ENCODE results near the gene PNPLA3.

Gene PNPLA3

GRCh38 chr22:43969021-43969878 lies 45.6 kb downstream of the PNPLA3 start:
- TF ChIP-seq TAF1 (IDR thresholded peaks at IDR 0.05; ENCODE audit: borderline replicate concordance, insufficient read depth, low read length) (no peak), POLR2AphosphoS5 (IDR thresholded peaks at IDR 0.05; ENCODE audit: low read depth, low read length) (no peak), SIN3A (IDR thresholded peaks at IDR 0.05; ENCODE audit: borderline replicate concordance, insufficient read depth, low read length) (no peak), REST (IDR thresholded peaks at IDR 0.05; ENCODE audit: insufficient read depth in 1 of 2, low read depth in 2 of 2, low read length in 2 of 2) (no peak), FOXP2 (optimal IDR thresholded peaks at IDR 0.05; ENCODE audit: borderline replicate concordance, extremely low read depth, extremely low read length, insufficient read depth) (no peak)

GRCh38 chr22:43969989-43970755 lies 46.6 kb downstream of the PNPLA3 start:
- TF ChIP-seq REST (IDR thresholded peaks at IDR 0.05; ENCODE audit: insufficient read depth in 1 of 2, low read depth in 2 of 2, low read length in 2 of 2) (no peak), TAF1 (IDR thresholded peaks at IDR 0.05; ENCODE audit: borderline replicate concordance, insufficient read depth, low read length) (no peak), FOXP2 (optimal IDR thresholded peaks at IDR 0.05; ENCODE audit: borderline replicate concordance, extremely low read depth, extremely low read length, insufficient read depth) (no peak), SIN3A (IDR thresholded peaks at IDR 0.05; ENCODE audit: borderline replicate concordance, insufficient read depth, low read length) (no peak), POLR2AphosphoS5 (IDR thresholded peaks at IDR 0.05; ENCODE audit: low read depth, low read length) (no peak)

- TF ChIP-seq POLR2AphosphoS5 (IDR thresholded peaks at IDR 0.05; ENCODE audit: low read depth, low read length) (no peak), REST (IDR thresholded peaks at IDR 0.05; ENCODE audit: insufficient read depth in 1 of 2, low read depth in 2 of 2, low read length in 2 of 2) (no peak), TAF1 (IDR thresholded peaks at IDR 0.05; ENCODE audit: borderline replicate concordance, insufficient read depth, low read length) (no peak), SIN3A (IDR thresholded peaks at IDR 0.05; ENCODE audit: borderline replicate concordance, insufficient read depth, low read length) (no peak), FOXP2 (optimal IDR thresholded peaks at IDR 0.05; ENCODE audit: borderline replicate concordance, extremely low read depth, extremely low read length, insufficient read depth) (no peak)
These were observed 47.5 kb downstream of the PNPLA3 start for GRCh38 chr22:43971112-43971511.

- no peak for TF ChIP-seq SIN3A (IDR thresholded peaks at IDR 0.05; ENCODE audit: borderline replicate concordance, insufficient read depth, low read length)
- no peak for TF ChIP-seq REST (IDR thresholded peaks at IDR 0.05; ENCODE audit: insufficient read depth in 1 of 2, low read depth in 2 of 2, low read length in 2 of 2)
- TF ChIP-seq TAF1 (IDR thresholded peaks at IDR 0.05; ENCODE audit: borderline replicate concordance, insufficient read depth, low read length): no peak
- TF ChIP-seq FOXP2 (optimal IDR thresholded peaks at IDR 0.05; ENCODE audit: borderline replicate concordance, extremely low read depth, extremely low read length, insufficient read depth): no peak
These were observed 49.4 kb downstream of the PNPLA3 start for GRCh38 chr22:43972931-43973462.

Data from PFSK-1 (cell line).